GM23338 (cell line): Measurements from ENCODE around the gene LDLR. TPM values are rescaled to one million over a fixed set of nuclear protein-coding genes. Genes with fewer than 3 reads are reported as not detected.

ENCODE experiments used
- ATAC-seq: fragments of 200-7000 bp; cut with Tn5 transposase; 3 replicates; pipeline ENCODE4 v1.9.1; 2020
- DNase-seq: peaks from one replicate; pipeline ENCODE4 v3.0.0-alpha.2; 2015; ENCODE audit warnings: low spot score
- H2AFZ ChIP-seq: fragments of 200-600 bp; sonication (generic); 2 replicates; pipeline ENCODE4 v1.8.0; 2016; ENCODE audit warnings: antibody characterized with exemption, mild to moderate bottlenecking, moderate library complexity
- H3F3A ChIP-seq: fragments of 200-600 bp; sonication (generic); replicated peaks from 2 replicates; pipeline ENCODE4 v1.8.0; 2017; ENCODE audit warnings: antibody characterized with exemption, mixed run types, low read depth
- H3K27ac ChIP-seq: fragments of 200-600 bp; sonication (generic); 2 replicates; pipeline ENCODE4 v1.6.1; 2016; ENCODE audit warnings: low read depth
- H3K27me3 ChIP-seq: fragments of 200-600 bp; sonication (generic); 2 replicates; pipeline ENCODE4 v1.8.0; 2016; ENCODE audit warnings: mild to moderate bottlenecking, mixed run types, moderate library complexity; ENCODE audit not compliant: insufficient read depth
- H3K36me3 ChIP-seq: fragments of 200-600 bp; sonication (generic); 2 replicates; pipeline ENCODE4 v1.8.0; 2016; ENCODE audit warnings: mild to moderate bottlenecking; ENCODE audit not compliant: insufficient read depth
- H3K4me1 ChIP-seq: fragments of 200-600 bp; sonication (generic); 2 replicates; pipeline ENCODE4 v1.8.0; 2016; ENCODE audit warnings: mild to moderate bottlenecking, moderate library complexity; ENCODE audit not compliant: insufficient read depth
- H3K4me2 ChIP-seq: fragments of 200-600 bp; sonication (generic); 2 replicates; pipeline ENCODE4 v1.7.1; 2017; ENCODE audit warnings: mixed run types
- H3K4me3 ChIP-seq: fragments of 200-600 bp; sonication (generic); 2 replicates; pipeline ENCODE4 v1.6.1; 2016; ENCODE audit warnings: mixed run types
- H3K79me2 ChIP-seq: fragments of 200-600 bp; sonication (generic); replicated peaks from 2 replicates; pipeline ENCODE4 v1.8.0; 2017; ENCODE audit warnings: mild to moderate bottlenecking; ENCODE audit not compliant: insufficient read depth
- H3K9me2 ChIP-seq: fragments of 200-600 bp; sonication (generic); 2 replicates; pipeline ENCODE4 v1.8.0; 2017; ENCODE audit not compliant: insufficient read depth
- H4K20me1 ChIP-seq: fragments of 200-600 bp; sonication (generic); replicated peaks from 2 replicates; pipeline ENCODE4 v1.8.0; 2017; ENCODE audit warnings: mild to moderate bottlenecking; ENCODE audit not compliant: insufficient read depth
- H3K27ac Mint-ChIP-seq: 2 replicates; pipeline ENCODE4 v1.8.0; 2020; ENCODE audit warnings: inconsistent platforms, mild to moderate bottlenecking, moderate library complexity, mixed read lengths
- H3K27me3 Mint-ChIP-seq: 3 replicates; pipeline ENCODE4 v1.8.0; 2022; ENCODE audit warnings: low read depth, mild to moderate bottlenecking, moderate library complexity, mixed read lengths, inconsistent platforms; ENCODE audit not compliant: insufficient read depth, poor library complexity
- H3K36me3 Mint-ChIP-seq: 3 replicates; pipeline ENCODE4 v1.8.0; 2021; ENCODE audit warnings: low read depth, mild to moderate bottlenecking, inconsistent platforms, moderate library complexity, mixed read lengths
- H3K4me1 Mint-ChIP-seq: 3 replicates; pipeline ENCODE4 v1.8.0; 2020; ENCODE audit warnings: mild to moderate bottlenecking, inconsistent platforms, mixed read lengths
- H3K4me3 Mint-ChIP-seq: 3 replicates; pipeline ENCODE4 v1.8.0; 2021; ENCODE audit warnings: moderate library complexity, mild to moderate bottlenecking, inconsistent platforms, mixed read lengths
- H3K9me3 Mint-ChIP-seq: 3 replicates; pipeline ENCODE4 v1.8.0; 2020; ENCODE audit warnings: moderate library complexity, mild to moderate bottlenecking, inconsistent platforms, mixed read lengths
- CREB1 ChIP-seq: fragments of 250-450 bp; sonication (Bioruptor Pico); IDR thresholded peaks from 2 replicates; pipeline ENCODE4 v1.5.0; 2020; ENCODE audit warnings: low read depth, mild to moderate bottlenecking, moderate library complexity
- ETS1 ChIP-seq: IDR thresholded peaks from 2 replicates; pipeline ENCODE4 v1.6.1; 2016; ENCODE audit warnings: antibody characterized with exemption
- EZH2phosphoT487 ChIP-seq: fragments of 200-600 bp; sonication (generic); IDR thresholded peaks from one replicate; pipeline ENCODE4 v1.8.1; 2018; ENCODE audit warnings: antibody characterized with exemption; ENCODE audit not compliant: unreplicated experiment
- JUNB ChIP-seq: IDR thresholded peaks from one replicate; pipeline ENCODE4 v1.6.1; 2016; ENCODE audit warnings: antibody characterized with exemption; ENCODE audit not compliant: unreplicated experiment
- NANOG ChIP-seq: IDR thresholded peaks from 2 replicates; pipeline ENCODE4 v1.6.1; 2016; ENCODE audit warnings: antibody characterized with exemption, borderline replicate concordance
- POLR2AphosphoS5 ChIP-seq: IDR thresholded peaks from 2 replicates; pipeline ENCODE4 v1.6.1; 2016; ENCODE audit warnings: antibody characterized with exemption, low read depth
- STAT1 ChIP-seq: IDR thresholded peaks from one replicate; pipeline ENCODE4 v1.6.1; 2016; ENCODE audit warnings: antibody characterized with exemption; ENCODE audit not compliant: unreplicated experiment
- ZNF114 ChIP-seq: fragments of 250-450 bp; sonication (Bioruptor Pico); IDR thresholded peaks from 2 replicates; pipeline ENCODE4 v1.5.0; 2020; ENCODE audit warnings: mild to moderate bottlenecking, moderate library complexity
- ZNF331 ChIP-seq: fragments of 250-450 bp; sonication (Bioruptor Pico); IDR thresholded peaks from 2 replicates; pipeline ENCODE4 v1.5.0; 2020; ENCODE audit warnings: low read depth, mild to moderate bottlenecking, moderate library complexity
- polyA plus RNA-seq: library from polyadenylated mRNA; unstranded; fragments of >200 nt; fragmentation: Nextera tagmentation; extraction: Ambion mirVana; gene quantifications from 2 replicates; pipeline ENCODE4 v1.2.1, GENCODE V29; 2016
- total RNA-seq: library from RNA; depleted of rRNA; stranded (reverse); fragments of >200 nt; shearing (Covaris generic); gene quantifications from 2 replicates; pipeline ENCODE4 v1.2.3, GENCODE V29; 2014
- TF ChIP-seq, protein P1 (sequence below), 2 experiments: fragments of 200-600 bp in 1 of 2; sonication (generic) in 1 of 2; conservative IDR thresholded peaks; 2 replicates each; pipeline versions ENCODE4 v1.5.1 to v1.6.1; 2016 to 2017; ENCODE audit warnings: antibody characterized with exemption in 2 of 2, low read depth in 2 of 2, mild to moderate bottlenecking in 2 of 2, moderate library complexity in 1 of 2
- TF ChIP-seq, protein P2 (sequence below): IDR thresholded peaks from one replicate; pipeline ENCODE4 v1.6.1; 2018; ENCODE audit warnings: antibody characterized with exemption; ENCODE audit not compliant: unreplicated experiment

The LDLR gene
- total and polyA plus RNA-seq, 2 experiments from 2014 or later = 57.6 to 180 TPM

DNA sequence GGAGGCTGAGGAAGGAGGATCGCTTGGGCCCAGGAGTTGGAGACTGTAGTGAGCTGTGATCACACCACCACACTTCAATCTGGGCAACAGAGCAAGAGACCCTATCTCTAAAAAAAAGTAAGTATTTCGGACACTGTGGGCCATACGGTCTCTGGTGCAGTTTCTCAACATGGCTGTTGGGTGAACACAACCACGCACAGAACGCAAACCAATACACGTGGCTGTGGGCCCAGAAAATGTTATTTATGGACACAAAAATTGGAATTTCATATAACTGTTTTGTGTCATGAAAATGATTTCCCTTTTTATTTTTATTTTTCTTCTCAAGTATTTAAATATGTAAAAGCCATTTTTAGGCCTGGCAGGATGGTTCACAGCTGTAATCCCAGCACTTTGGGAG is 19.5 kb downstream of the LDLR start:
- Histone ChIP-seq H3K79me2 (peaks cover 59% of the 10 kb centered on the region), H3K9me2 (no peaks in the 10 kb centered on the region), H3F3A (peaks cover 71% of the 10 kb centered on the region), H3K4me1 (no peaks in the 10 kb centered on the region), H4K20me1 (peaks cover 60% of the 10 kb centered on the region), H2AFZ (no peak overlapping the region), H3K36me3 (peaks cover 79% of the 10 kb centered on the region), H3K4me2 (no peak overlapping the region), H3K27me3 (no peaks in the 10 kb centered on the region), H3K27ac (0 out of 2 replicates have a peak overlapping the region, but pooled peaks have one; percentile 39), H3K4me3 (no peak overlapping the region)
- no peak overlapping the region for H3K4me3 Mint-ChIP-seq
- DNase-seq = no peak
- peaks cover 99% of the 10 kb centered on the region for H3K36me3 Mint-ChIP-seq
- peaks cover 7% of the 10 kb centered on the region for H3K27me3 Mint-ChIP-seq
- H3K4me1 Mint-ChIP-seq = no peaks in the 10 kb centered on the region
- no peak for ATAC-seq
- no peak overlapping the region for H3K27ac Mint-ChIP-seq
- no peaks in the 10 kb centered on the region for H3K9me3 Mint-ChIP-seq
- TF ChIP-seq POLR2AphosphoS5 (no peak), ETS1 (no peak), JUNB (no peak), NANOG (no peak), STAT1 (no peak), EZH2phosphoT487 (no peak), ZNF114 (CRISPR knock-in tag) (no peak), CREB1 (CRISPR knock-in tag) (no peak), ZNF331 (no peak)
- TF ChIP-seq, protein P1, sequence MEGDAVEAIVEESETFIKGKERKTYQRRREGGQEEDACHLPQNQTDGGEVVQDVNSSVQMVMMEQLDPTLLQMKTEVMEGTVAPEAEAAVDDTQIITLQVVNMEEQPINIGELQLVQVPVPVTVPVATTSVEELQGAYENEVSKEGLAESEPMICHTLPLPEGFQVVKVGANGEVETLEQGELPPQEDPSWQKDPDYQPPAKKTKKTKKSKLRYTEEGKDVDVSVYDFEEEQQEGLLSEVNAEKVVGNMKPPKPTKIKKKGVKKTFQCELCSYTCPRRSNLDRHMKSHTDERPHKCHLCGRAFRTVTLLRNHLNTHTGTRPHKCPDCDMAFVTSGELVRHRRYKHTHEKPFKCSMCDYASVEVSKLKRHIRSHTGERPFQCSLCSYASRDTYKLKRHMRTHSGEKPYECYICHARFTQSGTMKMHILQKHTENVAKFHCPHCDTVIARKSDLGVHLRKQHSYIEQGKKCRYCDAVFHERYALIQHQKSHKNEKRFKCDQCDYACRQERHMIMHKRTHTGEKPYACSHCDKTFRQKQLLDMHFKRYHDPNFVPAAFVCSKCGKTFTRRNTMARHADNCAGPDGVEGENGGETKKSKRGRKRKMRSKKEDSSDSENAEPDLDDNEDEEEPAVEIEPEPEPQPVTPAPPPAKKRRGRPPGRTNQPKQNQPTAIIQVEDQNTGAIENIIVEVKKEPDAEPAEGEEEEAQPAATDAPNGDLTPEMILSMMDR (conservative IDR thresholded peaks at IDR 0.05; ENCODE audit: low read depth in 2 of 2) = no peak
- TF ChIP-seq, protein P2, sequence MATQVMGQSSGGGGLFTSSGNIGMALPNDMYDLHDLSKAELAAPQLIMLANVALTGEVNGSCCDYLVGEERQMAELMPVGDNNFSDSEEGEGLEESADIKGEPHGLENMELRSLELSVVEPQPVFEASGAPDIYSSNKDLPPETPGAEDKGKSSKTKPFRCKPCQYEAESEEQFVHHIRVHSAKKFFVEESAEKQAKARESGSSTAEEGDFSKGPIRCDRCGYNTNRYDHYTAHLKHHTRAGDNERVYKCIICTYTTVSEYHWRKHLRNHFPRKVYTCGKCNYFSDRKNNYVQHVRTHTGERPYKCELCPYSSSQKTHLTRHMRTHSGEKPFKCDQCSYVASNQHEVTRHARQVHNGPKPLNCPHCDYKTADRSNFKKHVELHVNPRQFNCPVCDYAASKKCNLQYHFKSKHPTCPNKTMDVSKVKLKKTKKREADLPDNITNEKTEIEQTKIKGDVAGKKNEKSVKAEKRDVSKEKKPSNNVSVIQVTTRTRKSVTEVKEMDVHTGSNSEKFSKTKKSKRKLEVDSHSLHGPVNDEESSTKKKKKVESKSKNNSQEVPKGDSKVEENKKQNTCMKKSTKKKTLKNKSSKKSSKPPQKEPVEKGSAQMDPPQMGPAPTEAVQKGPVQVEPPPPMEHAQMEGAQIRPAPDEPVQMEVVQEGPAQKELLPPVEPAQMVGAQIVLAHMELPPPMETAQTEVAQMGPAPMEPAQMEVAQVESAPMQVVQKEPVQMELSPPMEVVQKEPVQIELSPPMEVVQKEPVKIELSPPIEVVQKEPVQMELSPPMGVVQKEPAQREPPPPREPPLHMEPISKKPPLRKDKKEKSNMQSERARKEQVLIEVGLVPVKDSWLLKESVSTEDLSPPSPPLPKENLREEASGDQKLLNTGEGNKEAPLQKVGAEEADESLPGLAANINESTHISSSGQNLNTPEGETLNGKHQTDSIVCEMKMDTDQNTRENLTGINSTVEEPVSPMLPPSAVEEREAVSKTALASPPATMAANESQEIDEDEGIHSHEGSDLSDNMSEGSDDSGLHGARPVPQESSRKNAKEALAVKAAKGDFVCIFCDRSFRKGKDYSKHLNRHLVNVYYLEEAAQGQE = no peak
